HG02610 (cell line): Measurements from ENCODE around the gene SLC16A6.
A peak's percentile ranks its signal among the peaks of the same experiment; 100 is the strongest.
"Not testable (repeated sequence)": the region's sequence is repeated elsewhere in the genome, so short reads cannot be mapped to it uniquely, and the experiment has no call there.

Experiments used
- ATAC-seq: cut with Tn5 transposase; IDR thresholded peaks from one replicate; pipeline ENCODE4 v1.9.1; 2021; ENCODE audit warnings: mild to moderate bottlenecking, moderate library complexity; ENCODE audit not compliant: unreplicated experiment

SLC16A6 gene

GRCh38 chr17:68291836-68292688, 1.1 kb upstream of the SLC16A6 start:
- peak; percentile 54 for ATAC-seq

- no peak for ATAC-seq
Measured at GRCh38 chr17:68290268-68290954, 516 bp downstream of the SLC16A6 start.

DNA sequence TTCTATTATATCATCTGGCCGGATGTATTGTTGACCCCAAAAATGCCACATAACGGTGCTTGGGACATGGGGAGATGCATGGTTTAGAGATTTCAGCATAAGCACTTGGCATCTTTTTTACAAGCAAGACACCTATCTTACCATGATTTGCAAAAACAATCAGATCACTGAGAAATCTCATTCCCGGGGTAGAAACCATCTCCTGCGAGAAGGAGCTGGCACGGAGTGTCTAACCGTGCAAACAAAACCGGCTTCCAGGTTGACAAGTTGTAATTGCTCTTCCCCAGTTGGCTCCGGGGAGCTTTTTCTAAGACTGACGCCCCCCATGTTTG, 1.0 kb downstream of the SLC16A6 start:
- no peak for ATAC-seq

DNA sequence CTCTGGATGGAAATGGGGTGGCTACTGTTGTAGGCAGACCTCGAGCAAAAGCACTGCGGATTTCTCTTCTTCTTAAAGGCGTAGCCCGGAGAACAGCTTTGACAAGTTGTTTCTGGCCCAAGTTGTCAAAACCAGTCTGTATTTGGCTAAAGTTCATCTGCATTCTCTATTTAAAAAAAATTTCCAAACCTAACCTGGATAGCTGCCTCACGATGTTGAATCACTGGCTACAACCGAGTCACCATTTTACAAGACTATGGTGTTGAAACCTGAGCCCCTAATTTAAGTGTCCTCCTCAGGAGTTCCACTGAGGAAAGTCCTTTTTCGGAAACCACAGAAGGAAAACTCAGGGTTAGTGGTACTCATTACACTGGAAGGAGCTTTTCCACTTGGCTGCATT, 1.5 kb downstream of the SLC16A6 start:
- ATAC-seq, result no peak

- ATAC-seq, result no peak
Measured at GRCh38 chr17:68288804-68289203, 2.1 kb downstream of the SLC16A6 start.

- peak; percentile 25 for ATAC-seq
Measured at GRCh38 chr17:68288375-68288774, 2.6 kb downstream of the SLC16A6 start.

DNA sequence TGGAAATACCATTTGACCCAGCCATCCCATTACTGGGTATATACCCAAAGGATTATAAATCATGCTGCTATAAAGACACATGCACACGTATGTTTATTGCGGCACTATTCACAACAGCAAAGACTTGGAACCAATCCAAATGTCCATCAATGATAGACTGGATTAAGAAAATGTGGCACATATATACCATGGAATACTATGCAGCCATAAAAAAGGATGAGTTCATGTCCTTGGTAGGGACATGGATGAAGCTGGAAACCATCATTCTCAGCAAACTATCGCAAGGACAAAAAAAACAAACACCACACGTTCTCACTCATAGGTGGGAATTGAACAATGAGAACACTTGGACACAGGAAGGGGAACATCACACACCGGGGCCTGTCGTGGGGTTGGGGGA, 9.0 kb downstream of the SLC16A6 start:
- ATAC-seq, result not testable (repeated sequence)

DNA sequence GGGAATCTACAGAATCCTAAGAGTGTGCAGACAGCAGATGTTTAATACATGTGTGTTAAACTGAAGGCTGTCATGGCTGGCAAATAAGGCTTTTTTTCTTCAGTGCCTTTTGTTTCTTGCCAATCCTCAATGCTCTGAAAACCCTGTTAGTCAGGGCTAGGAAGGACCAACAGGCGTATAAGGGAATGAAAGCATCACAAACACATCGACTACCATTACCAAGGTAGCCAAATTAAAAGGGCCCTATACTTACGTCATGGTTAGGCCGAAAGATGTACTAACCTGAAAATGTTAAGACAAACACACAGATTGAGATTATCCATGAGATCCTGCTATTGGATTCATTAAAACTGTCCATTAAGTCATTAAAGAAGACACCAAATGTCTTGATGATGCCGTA, 13.1 kb downstream of the SLC16A6 start:
- ATAC-seq, result no peak

- not testable (repeated sequence) for ATAC-seq
Measured at GRCh38 chr17:68276339-68276738, 14.6 kb downstream of the SLC16A6 start.

GRCh38 chr17:68273722-68274121, 17.2 kb downstream of the SLC16A6 start:
- ATAC-seq, result no peak

DNA sequence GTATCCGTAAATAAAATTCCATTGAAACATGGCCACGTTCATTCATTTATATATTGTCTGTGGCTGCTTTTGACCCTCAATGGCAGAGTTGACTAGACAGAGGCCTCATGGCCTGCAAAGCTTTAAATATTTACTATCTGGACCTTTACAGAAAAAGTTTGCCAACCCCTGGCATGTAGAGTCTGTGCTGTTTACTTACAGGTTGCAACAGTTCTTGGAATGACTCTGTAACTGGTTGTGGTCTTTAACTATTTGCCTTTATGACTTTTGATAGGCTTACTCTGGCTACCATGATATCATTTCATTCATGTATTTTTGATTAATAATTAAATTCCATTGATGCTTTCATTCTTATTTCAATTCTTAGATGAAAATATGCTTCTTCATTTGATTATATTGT, 25.1 kb downstream of the SLC16A6 start:
- not testable (repeated sequence) for ATAC-seq

DNA sequence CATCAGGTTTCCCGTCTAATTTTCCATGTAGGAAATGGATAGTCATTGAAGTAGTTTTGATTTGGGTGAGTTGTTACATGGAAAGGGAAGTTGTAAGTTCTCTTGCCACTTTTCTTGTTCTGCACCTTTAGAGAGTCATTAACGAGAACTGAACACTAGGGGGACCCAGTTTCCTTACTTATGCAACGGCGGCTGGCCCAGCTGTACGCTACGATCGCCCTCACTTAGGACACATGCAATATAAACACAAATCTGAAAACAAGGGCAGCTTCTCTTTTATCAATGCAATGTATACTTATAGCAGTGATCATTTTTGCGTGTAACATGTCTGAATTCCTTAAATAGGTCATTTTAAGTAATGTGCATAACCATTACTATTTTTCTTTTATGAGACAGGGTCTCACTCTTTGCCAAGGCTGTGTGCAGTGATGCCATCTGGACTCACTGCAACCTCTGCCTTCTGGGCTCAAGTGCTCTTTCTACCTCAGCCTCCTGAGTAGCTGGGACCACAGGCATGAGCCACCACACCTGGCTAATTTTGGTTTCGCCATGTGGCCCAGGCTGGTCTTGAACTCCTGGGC, 27.7 kb downstream of the SLC16A6 start:
- peak; percentile 29 for ATAC-seq

DNA sequence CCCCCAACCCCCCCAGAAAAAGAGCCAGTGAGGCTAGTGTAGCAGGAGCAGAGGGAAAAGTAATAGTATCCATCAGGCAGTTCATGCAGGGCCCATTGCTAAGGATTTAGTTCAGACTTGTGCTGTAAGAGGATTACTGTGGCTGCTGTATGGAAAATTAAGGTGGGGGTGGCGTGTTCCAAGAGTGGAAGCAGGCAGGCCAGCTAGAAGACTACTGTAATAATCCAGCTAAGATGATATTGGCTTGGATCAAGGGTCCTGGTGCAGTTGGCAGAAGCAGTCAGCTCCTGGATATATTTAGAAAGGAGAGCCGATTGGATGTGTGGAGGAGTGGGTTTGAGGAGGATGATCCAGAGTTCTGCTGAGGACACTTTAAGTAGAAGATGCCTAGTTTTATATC, 28.5 kb downstream of the SLC16A6 start:
- not testable (repeated sequence) for ATAC-seq

DNA sequence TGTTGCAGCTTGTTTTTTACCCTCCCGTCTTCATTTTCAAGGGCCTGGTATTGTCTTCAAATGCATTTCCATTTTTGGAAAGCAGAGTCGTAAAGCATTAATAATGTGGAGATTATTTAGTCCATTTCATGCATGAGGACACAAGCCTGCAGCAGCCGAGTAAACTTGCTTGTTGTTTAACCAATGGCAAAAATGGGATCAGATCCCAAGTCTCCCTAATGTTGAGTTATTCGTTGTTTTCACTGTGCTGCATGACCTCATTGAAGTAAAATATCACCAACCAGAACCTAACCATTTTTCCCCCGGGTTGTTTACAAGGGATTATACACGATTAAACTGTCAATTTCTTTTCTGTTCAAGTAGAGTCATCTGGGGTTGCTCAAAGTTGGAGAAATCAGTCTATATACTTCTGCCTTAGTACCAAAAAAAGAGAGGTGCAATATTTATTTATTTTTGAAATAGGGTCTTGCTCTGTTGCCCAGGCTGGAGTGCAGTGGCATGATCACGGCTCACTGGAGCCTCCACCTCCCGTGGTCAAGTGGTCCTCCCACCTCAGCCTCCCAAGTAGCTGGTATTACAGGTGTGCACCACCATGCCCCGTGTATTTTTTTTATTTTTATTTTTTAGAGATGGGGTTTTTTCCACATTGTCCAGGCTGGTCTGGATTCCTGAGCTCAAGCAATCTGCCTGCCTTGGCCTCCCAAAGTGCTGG, 30.7 kb downstream of the SLC16A6 start:
- no peak for ATAC-seq

GRCh38 chr17:68259648-68259951, 31.3 kb downstream of the SLC16A6 start:
- ATAC-seq, result not testable (repeated sequence)

- ATAC-seq, result peak; percentile 88
Measured at GRCh38 chr17:68258890-68259647, 31.9 kb downstream of the SLC16A6 start.

- ATAC-seq, result no peak
Measured at GRCh38 chr17:68257934-68258333, 33.0 kb downstream of the SLC16A6 start.

- ATAC-seq, result not testable (repeated sequence)
Measured at GRCh38 chr17:68256701-68257100, 34.2 kb downstream of the SLC16A6 start.

- ATAC-seq, result peak; percentile 29
Measured at GRCh38 chr17:68255731-68256538, 35.0 kb downstream of the SLC16A6 start.

GRCh38 chr17:68255151-68255550, 35.8 kb downstream of the SLC16A6 start:
- ATAC-seq, result no peak
